22Rv1 (cell line): Measurements from ENCODE around the gene LY6G6C.

ENCODE experiments used
- ZFX ChIP-seq: fragments of 450-650 bp; IDR thresholded peaks from 2 replicates; pipeline ENCODE4 v1.6.1; 2017; ENCODE audit warnings: antibody characterized with exemption, borderline replicate concordance
- TF ChIP-seq, protein P1 (sequence below): fragments of 450-650 bp; IDR thresholded peaks from 2 replicates; pipeline ENCODE4 v1.5.1; 2017; ENCODE audit warnings: mild to moderate bottlenecking

GRCh38 chr6:31749301-31750036 lies 27.9 kb upstream of the LY6G6C start:
- TF ChIP-seq, protein P1, sequence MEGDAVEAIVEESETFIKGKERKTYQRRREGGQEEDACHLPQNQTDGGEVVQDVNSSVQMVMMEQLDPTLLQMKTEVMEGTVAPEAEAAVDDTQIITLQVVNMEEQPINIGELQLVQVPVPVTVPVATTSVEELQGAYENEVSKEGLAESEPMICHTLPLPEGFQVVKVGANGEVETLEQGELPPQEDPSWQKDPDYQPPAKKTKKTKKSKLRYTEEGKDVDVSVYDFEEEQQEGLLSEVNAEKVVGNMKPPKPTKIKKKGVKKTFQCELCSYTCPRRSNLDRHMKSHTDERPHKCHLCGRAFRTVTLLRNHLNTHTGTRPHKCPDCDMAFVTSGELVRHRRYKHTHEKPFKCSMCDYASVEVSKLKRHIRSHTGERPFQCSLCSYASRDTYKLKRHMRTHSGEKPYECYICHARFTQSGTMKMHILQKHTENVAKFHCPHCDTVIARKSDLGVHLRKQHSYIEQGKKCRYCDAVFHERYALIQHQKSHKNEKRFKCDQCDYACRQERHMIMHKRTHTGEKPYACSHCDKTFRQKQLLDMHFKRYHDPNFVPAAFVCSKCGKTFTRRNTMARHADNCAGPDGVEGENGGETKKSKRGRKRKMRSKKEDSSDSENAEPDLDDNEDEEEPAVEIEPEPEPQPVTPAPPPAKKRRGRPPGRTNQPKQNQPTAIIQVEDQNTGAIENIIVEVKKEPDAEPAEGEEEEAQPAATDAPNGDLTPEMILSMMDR = no peak
- TF ChIP-seq ZFX = no peak
